Gastrocnemius medialis (tissue), 4 donors: ENCODE measurements around the gene BSPH1. TPM values are rescaled to one million over a fixed set of nuclear protein-coding genes. Genes with fewer than 3 reads are reported as not detected.

ENCODE experiments used
- ATAC-seq, 2 donors: fragments of 150-250 bp; one replicate each; pipeline ENCODE4 v1.9.1; 2016
- DNase-seq, 2 donors: peaks; one replicate each; pipeline ENCODE4 v3.0.0-alpha.2; 2019
- H3K27ac ChIP-seq, 4 donors: fragments of 200-600 bp; sonication (generic); 1 replicate in 1 of 4; 2 replicates in 3 of 4; pipeline ENCODE4 v1.5.1; 2016 to 2018; ENCODE audit warnings: mild to moderate bottlenecking in 2 of 4, moderate library complexity in 1 of 4
- H3K27me3 ChIP-seq, 3 donors: fragments of 200-600 bp; sonication (generic) in 2 of 3; 1 replicate in 1 of 3; 2 replicates in 2 of 3; pipeline versions ENCODE4 v1.5.1 to v1.6.0; 2016 to 2019; ENCODE audit warnings: mild to moderate bottlenecking in 1 of 3, moderate library complexity in 1 of 3
- H3K36me3 ChIP-seq, 2 donors: fragments of 200-600 bp; sonication (generic) in 1 of 2; one replicate each; pipeline ENCODE4 v1.5.1; 2017 to 2018
- H3K4me1 ChIP-seq, 2 donors: fragments of 200-600 bp; sonication (generic) in 1 of 2; one replicate each; pipeline ENCODE4 v1.5.1; 2016 to 2017; ENCODE audit warnings: mild to moderate bottlenecking in 2 of 2
- H3K4me3 ChIP-seq, 4 donors: fragments of 200-600 bp; sonication (generic) in 3 of 4; 1 replicate in 1 of 4; 2 replicates in 3 of 4; pipeline ENCODE4 v1.5.1; 2016 to 2019; ENCODE audit warnings: mild to moderate bottlenecking in 2 of 4
- H3K9me3 ChIP-seq, 3 donors: fragments of 200-600 bp; sonication (generic) in 2 of 3; 1 replicate in 1 of 3; 2 replicates in 2 of 3; pipeline ENCODE4 v1.5.1; 2016 to 2019
- POLR2A ChIP-seq, 2 donors: fragments of 450-650 bp; IDR thresholded peaks; one replicate each; pipeline ENCODE4 v1.6.1; 2017; ENCODE audit warnings: antibody characterized with exemption in 2 of 2, mild to moderate bottlenecking in 2 of 2, moderate library complexity in 2 of 2
- in situ Hi-C, 4 donors: fragments of 200-750 bp; cut with MboI; loops; one replicate each; pipeline versions ENCODE4 v1.15.0 to v1.8.0; 2017; ENCODE audit warnings: low sequenced_read_pairs in 4 of 4
- intact Hi-C: fragments of 100-400 bp; cut with DNase I; formaldehyde crosslinking; loops from one replicate; pipeline ENCODE4 v1.15.1; 2023; ENCODE audit warnings: low total_unique reads
- total RNA-seq, 4 donors: library from RNA; depleted of rRNA; stranded (reverse); fragments of >200 nt; gene quantifications; one replicate each; pipeline versions ENCODE4 v1.1.0 to v1.2.3, GENCODE V29; 2016
- TF ChIP-seq, protein P1 (sequence below), 5 experiments: fragments of 450-650 bp in 3 of 5; fragments of 200-600 bp in 2 of 5; sonication (generic) in 2 of 5; IDR thresholded peaks in 4 of 5; conservative IDR thresholded peaks in 1 of 5; 1 replicate in 4 of 5; 2 replicates in 1 of 5; pipeline ENCODE4 v1.5.1; 2016 to 2019; ENCODE audit warnings: antibody characterized with exemption in 5 of 5, mild to moderate bottlenecking in 3 of 5, moderate library complexity in 3 of 5

Gene BSPH1
- total RNA-seq, 4 donors from 2014 or later = not detected

DNA sequence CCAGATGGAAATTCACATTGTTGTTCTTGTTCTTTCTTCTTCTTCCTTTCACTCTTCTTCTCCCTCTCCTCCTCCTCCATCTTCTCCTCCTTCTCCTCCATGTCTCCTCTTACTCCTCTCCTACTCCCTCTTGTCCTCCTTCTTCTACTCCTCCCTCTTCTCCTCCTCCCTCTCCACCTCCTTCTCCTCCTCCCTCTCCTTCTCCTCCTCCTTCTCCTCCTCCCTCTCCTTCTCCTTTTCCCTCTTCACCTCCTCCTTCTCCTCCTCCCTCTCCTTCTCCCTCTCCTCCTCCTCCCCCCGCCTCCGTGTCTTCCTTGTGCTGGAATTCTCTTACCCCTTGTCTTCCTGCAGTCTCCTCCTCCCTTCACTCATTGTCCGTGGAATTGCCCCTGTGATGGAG, 33.5 kb upstream of the BSPH1 start:
- Histone ChIP-seq H3K27ac (no peak overlapping the region), H3K9me3 (no peaks in the 10 kb centered on the region), H3K4me3 (no peak overlapping the region), H3K4me1 (no peaks in the 10 kb centered on the region), H3K27me3 (peaks cover 0 to 4% (median 0%) of the 10 kb centered on the region in 3 donors), H3K36me3 (no peaks in the 10 kb centered on the region)
- in situ Hi-C loops (no loop called here), intact Hi-C loops (no loop called here)
- no peak for DNase-seq
- no peak for ATAC-seq
- no peak for TF ChIP-seq POLR2A (IDR thresholded peaks at IDR 0.05)
- TF ChIP-seq, protein P1, sequence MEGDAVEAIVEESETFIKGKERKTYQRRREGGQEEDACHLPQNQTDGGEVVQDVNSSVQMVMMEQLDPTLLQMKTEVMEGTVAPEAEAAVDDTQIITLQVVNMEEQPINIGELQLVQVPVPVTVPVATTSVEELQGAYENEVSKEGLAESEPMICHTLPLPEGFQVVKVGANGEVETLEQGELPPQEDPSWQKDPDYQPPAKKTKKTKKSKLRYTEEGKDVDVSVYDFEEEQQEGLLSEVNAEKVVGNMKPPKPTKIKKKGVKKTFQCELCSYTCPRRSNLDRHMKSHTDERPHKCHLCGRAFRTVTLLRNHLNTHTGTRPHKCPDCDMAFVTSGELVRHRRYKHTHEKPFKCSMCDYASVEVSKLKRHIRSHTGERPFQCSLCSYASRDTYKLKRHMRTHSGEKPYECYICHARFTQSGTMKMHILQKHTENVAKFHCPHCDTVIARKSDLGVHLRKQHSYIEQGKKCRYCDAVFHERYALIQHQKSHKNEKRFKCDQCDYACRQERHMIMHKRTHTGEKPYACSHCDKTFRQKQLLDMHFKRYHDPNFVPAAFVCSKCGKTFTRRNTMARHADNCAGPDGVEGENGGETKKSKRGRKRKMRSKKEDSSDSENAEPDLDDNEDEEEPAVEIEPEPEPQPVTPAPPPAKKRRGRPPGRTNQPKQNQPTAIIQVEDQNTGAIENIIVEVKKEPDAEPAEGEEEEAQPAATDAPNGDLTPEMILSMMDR (IDR thresholded peaks at IDR 0.05 in 4 of 5, conservative IDR thresholded peaks at IDR 0.05 in 1 of 5) = no peak

DNA sequence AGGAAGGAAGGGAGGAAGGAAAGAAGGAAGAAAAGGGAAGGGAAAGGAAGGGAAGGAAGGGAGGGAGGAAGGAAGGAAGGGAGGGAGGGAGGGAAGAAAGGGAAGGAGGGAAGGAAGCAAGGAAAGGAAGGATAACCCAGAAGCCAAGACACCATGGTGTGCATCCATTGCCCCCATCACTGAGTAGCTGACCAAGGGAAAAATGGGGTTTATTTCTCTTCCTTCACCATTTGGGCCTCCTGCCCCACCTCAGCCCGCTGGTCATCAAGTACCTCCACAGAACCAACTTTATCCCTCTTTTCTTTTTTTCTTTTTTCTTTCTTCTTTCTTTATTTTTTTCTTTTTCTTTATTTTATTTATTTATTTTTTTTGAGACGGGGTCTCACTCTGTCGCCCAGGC, 31.5 kb upstream of the BSPH1 start:
- DNase-seq (no peak), ATAC-seq (no peak)
- Histone ChIP-seq H3K27ac (no peak overlapping the region), H3K36me3 (no peaks in the 10 kb centered on the region), H3K4me3 (no peak overlapping the region), H3K27me3 (no peaks in the 10 kb centered on the region), H3K9me3 (no peaks in the 10 kb centered on the region), H3K4me1 (no peaks in the 10 kb centered on the region)
- no peak for TF ChIP-seq POLR2A (IDR thresholded peaks at IDR 0.05)
- TF ChIP-seq, protein P1 (IDR thresholded peaks at IDR 0.05 in 4 of 5, conservative IDR thresholded peaks at IDR 0.05 in 1 of 5) = no peak
- in situ Hi-C loops = no loop called here
- intact Hi-C loops = no loop called here

DNA sequence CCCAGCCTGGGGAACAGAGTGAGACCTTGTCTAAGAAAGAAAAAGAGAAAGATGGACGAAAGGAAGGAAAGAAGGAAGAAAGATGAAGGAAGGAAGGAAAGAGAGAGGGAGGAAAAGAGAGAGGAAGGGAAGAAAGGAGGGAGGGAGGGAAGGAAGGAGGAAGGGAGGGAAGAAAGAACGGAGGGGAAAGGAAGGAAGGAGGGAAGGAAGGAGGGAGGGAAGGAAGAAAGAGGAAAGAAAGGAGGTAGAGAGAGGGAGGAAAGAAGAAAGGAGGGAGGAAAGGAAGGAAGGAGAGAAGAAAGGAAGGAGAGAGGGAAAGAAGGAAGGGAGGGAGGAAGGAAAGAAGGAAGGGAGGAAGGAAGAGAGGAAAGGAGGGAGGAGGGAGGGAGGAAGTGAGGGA, 31.0 kb upstream of the BSPH1 start:
- ATAC-seq = no peak
- no peak for TF ChIP-seq POLR2A (IDR thresholded peaks at IDR 0.05)
- TF ChIP-seq, protein P1 (IDR thresholded peaks at IDR 0.05 in 4 of 5, conservative IDR thresholded peaks at IDR 0.05 in 1 of 5) = no peak
- in situ Hi-C loops = no loop called here
- no peaks in the 10 kb centered on the region for H3K9me3 ChIP-seq
- H3K27ac ChIP-seq = no peak overlapping the region
- H3K4me3 ChIP-seq = no peak overlapping the region
- no peaks in the 10 kb centered on the region for H3K4me1 ChIP-seq
- H3K27me3 ChIP-seq = no peaks in the 10 kb centered on the region
- DNase-seq = no peak
- no peaks in the 10 kb centered on the region for H3K36me3 ChIP-seq
- intact Hi-C loops = no loop called here

DNA sequence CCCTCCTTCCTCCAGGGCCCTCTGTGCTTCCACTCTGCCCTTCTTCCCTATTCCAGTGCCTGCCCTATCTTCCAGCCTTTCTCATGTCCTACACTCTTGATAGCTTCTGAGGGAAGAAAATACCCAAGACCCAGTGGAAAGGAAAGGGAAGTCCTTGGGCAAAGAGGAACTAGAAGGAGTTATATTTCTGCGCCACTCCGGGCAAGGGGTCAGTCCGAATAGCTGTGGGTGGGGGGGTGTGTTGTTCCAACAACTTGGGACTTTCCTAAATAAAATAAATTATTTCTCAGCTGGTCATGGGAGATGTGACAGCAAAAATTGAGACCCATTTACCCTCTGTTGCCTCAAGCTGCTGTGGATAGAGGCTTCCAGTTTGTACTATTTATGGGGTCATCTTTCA, 28.7 kb upstream of the BSPH1 start:
- no peak overlapping the region for H3K27ac ChIP-seq
- no peaks in the 10 kb centered on the region for H3K9me3 ChIP-seq
- TF ChIP-seq, protein P1 (IDR thresholded peaks at IDR 0.05 in 4 of 5, conservative IDR thresholded peaks at IDR 0.05 in 1 of 5) = no peak
- TF ChIP-seq POLR2A (IDR thresholded peaks at IDR 0.05) = no peak
- no peaks in the 10 kb centered on the region for H3K36me3 ChIP-seq
- intact Hi-C loops (no loop called here), in situ Hi-C loops (no loop called here)
- H3K4me3 ChIP-seq = no peak overlapping the region
- H3K4me1 ChIP-seq = no peaks in the 10 kb centered on the region
- no peaks in the 10 kb centered on the region for H3K27me3 ChIP-seq
- DNase-seq = no peak
- no peak for ATAC-seq
